Hematopoietic multipotent progenitor cell treated with erythropoietin and hydrocortisone succinate and interleukin-3 and kit ligand, for 8 days (in vitro differentiated cells): ENCODE data around the gene CFI.

ENCODE experiments used
- DNase-seq: peaks from one replicate; pipeline ENCODE4 v3.0.0-alpha.2; 2015

Gene CFI

GRCh38 chr4:109729718-109730618, 71.8 kb downstream of the CFI start, which contains the start of gene PLA2G12A:
Gene PLA2G12A, minus strand, starts transcription at chr4:109730070. Its CDS starts 261 bp downstream, at chr4:109729809.
- DNase-seq, result peak; percentile 65

GRCh38 chr4:109729117-109729717, 72.6 kb downstream of the CFI start:
- peak; percentile 31 for DNase-seq

GRCh38 chr4:109728385-109728784, 73.4 kb downstream of the CFI start:
- DNase-seq, result no peak

DNA sequence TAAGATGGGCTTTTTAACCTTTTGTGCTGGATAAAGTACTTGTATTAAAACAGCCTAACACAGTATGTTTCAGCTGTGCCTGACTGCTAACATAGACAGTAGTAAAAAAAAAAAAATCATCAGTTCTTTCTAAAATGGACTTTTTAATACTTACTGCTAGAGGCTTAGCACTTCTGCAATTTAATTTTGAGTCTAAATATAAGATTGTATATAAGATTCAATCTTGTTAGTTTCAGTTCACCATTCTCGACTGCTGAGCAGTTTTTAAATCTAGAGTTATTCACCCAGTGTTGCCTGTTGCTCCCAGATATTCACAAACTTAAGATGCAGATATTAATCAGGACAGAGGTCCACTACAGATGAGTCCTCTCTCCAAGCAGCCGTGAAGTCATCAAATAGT, 78.7 kb downstream of the CFI start:
- DNase-seq, result no peak

DNA sequence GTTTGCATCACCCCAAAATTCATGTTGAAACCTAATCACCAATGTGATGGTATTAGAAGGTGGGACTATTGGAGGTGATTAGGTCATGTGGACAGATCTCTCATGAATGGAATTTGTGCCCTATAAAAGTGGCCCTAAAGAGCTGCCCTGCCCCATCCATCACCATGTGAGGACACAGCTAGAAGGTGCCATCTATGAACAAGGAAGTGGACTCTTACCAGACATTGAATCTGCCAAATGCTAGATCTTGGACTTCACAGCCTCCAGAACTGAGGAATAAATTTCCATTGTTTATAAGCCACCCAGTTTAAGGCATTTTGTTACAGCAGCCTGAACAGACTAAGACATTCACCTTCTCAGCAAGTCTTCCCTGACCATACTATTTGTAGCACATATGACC, 79.4 kb downstream of the CFI start:
- DNase-seq, result no peak

- no peak for DNase-seq
These were observed 80.8 kb downstream of the CFI start for GRCh38 chr4:109721033-109721432.

DNA sequence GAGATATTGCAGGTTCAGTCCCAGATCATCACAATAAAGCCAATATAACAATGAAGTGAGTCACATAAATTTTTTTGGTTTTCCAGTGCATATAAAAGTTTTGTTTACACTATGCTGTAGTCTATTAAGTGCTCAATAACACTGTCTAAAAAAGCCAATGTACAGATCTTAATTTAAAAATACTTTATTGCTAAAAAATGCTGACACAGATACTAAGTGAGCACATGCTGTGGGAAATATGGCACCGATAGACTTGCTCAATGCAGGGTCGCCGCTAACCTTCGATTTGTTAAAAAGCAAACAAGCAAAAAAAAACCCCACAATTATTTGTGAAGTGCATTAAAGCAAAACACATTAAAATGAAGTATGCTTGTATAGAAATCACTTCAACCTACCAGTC, 82.2 kb downstream of the CFI start:
- no peak for DNase-seq

- DNase-seq, result no peak
These were observed 83.0 kb downstream of the CFI start for GRCh38 chr4:109718759-109719158.

- no peak for DNase-seq
These were observed 88.3 kb downstream of the CFI start for GRCh38 chr4:109713500-109713899.

- DNase-seq, result no peak
These were observed 92.8 kb downstream of the CFI start for GRCh38 chr4:109708990-109709389.

DNA sequence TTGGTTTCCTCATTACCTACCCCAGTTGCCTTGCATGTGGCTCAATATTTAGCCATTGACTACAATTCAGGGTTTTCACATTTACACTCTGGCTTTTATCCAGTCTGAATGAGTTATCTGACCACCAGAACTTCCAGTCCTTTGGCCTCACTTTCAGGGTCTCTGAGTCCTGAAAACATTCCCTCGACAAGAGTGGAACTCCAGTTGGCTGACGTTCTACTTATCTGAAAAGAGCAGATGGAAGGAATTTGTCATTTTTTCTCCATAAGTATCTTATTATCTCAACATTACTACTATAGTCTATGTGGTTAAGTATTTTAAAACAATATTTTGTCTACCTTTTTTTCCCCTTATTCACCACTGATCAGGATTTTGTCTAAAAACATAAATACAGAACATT, 93.4 kb downstream of the CFI start:
- DNase-seq, result no peak

DNA sequence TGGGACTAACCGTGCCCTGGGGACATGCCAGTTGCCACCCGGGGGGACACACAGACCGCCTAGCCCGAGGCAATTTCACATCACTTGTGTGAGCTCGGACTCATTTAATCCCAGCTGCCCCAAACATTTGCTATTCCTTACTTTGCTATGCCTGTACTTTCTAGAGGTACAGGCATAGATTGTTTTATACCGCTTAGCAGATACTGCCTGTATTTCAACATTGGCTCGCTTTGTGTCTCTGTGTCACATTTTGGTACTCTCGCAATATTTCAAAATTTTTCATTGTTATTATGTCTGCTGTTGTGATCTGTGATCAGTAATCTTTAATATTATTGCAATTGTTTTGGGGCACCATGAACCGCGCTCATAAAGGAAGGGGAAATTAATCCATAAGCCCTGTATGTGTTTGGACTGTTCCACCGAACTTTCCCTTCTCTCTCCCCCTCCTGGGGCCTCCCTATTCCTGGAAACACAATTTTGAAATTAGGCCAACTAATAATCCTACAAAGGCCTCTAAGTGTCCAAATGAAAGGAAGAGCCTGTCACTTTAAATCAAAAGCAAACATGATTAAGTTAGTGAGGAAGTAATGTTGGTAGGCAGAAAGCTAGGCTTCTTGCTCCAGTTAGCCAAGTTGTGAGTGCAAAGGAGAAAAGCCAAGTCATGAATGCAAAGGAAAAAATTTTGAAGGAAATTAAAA, 98.0 kb downstream of the CFI start:
- DNase-seq, result peak; percentile 45

GRCh38 chr4:109702950-109703663, 98.7 kb downstream of the CFI start, which contains the start of gene CASP6:
Gene CASP6, minus strand, starts transcription at chr4:109703445. Its CDS starts 50 bp downstream, at chr4:109703395.
- peak; percentile 87 for DNase-seq

- DNase-seq, result peak; percentile 44
These were observed 100.0 kb downstream of the CFI start for GRCh38 chr4:109701566-109702410.

DNA sequence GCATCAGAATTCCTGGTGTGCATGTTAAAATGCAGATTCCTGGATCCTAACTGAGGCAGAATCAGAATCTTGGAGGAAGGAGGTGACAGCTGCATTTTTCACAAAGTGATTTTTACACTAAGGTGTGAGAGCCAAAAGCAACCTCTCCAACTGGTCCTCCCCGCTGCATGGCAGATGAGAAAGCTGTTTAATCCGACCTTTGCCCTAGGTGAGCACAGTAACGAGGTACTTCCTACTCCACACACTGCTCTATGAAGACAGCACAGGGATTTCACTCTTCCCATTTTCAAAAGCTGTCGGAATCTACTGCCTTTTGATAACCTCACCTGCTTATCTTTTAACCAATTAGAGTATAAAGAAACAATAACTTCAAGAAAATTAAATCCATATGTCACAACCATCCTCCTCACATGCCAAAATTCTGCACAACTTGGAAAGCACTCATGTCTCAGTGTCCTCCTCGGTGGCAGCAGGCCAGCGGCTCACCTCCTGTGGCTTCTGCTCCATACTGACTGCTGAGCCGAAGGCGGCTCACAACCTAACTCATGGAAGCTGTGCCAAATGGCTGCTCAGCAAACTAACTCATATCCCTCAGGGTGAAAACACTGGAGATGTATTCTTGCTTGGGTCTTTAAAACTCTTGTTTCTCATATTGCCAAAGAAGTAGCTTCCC, 102.1 kb downstream of the CFI start:
- no peak for DNase-seq

GRCh38 chr4:109698656-109699055, 103.1 kb downstream of the CFI start:
- DNase-seq, result no peak

DNA sequence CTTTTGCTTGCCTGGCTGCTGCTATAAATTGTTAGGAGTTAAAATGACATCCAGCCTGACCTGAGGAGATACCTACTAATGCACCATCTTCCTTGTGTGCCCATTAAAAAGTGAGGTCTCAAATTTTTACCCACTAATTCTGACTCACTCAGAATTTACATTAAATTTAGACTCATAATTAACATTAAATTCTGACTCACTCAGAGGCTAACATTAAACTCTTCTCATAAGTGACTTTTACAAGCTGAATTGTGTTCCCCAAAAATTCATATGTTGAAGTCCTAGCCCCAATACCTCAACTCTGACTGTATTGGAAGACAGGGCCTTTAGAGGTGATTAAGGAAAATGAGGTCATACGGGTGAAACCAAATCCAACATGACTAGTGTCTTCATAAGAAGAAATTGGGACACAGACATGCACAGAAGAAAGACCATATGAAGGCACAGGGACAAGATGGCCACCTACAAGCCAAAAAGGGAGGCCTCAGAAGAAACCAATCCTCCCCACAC, 110.3 kb downstream of the CFI start:
- no peak for DNase-seq
